HEK293 (cell line): ENCODE results near the gene TM9SF3.

ENCODE experiments used
- CTCF ChIP-seq: fragments of 450-650 bp; formaldehyde crosslinking; IDR thresholded peaks from 2 replicates; pipeline ENCODE4 v1.5.1; 2016; ENCODE audit warnings: missing biosample characterization, missing genetic modification characterization
- ZNF155 ChIP-seq: fragments of 450-650 bp; formaldehyde crosslinking; IDR thresholded peaks from 2 replicates; pipeline ENCODE4 v1.5.1; 2016; ENCODE audit warnings: missing biosample characterization, missing genetic modification characterization
- ZNF362 ChIP-seq: fragments of 450-650 bp; formaldehyde crosslinking; IDR thresholded peaks from 2 replicates; pipeline ENCODE4 v1.5.1; 2016; ENCODE audit warnings: missing biosample characterization, missing genetic modification characterization

- TF ChIP-seq ZNF362 (no peak), ZNF155 (tag by site-specific recombination) (no peak), CTCF (tag by site-specific recombination) (no peak)
These were observed 69.5 kb downstream of the TM9SF3 start for GRCh38 chr10:96517284-96517683.
